Muscle of leg (tissue), 11 donors: Measurements from ENCODE around the gene KLHL15. TPM values are rescaled to one million over a fixed set of nuclear protein-coding genes. Genes with fewer than 3 reads are reported as not detected.

Source experiments
- DNase-seq: peaks from one replicate; pipeline ENCODE4 v3.0.0; 2013
- H3K27ac ChIP-seq: one replicate; pipeline ENCODE4 v1.5.1; 2013; ENCODE audit warnings: mild to moderate bottlenecking, low read length, control low read depth
- H3K27me3 ChIP-seq: one replicate; pipeline ENCODE4 v1.6.1; 2013; ENCODE audit warnings: low read length; ENCODE audit not compliant: control insufficient read depth, insufficient read depth
- H3K36me3 ChIP-seq: one replicate; pipeline ENCODE4 v1.6.1; 2013; ENCODE audit warnings: low read length; ENCODE audit not compliant: control insufficient read depth, insufficient read depth
- H3K4me1 ChIP-seq: one replicate; pipeline ENCODE4 v1.6.1; 2013; ENCODE audit warnings: low read length; ENCODE audit not compliant: control insufficient read depth, insufficient read depth
- H3K4me3 ChIP-seq: one replicate; pipeline ENCODE4 v1.5.1; 2013; ENCODE audit warnings: low read length, control low read depth
- H3K9me3 ChIP-seq: replicated peaks from 2 replicates; pipeline ENCODE4 v1.6.1; 2013; ENCODE audit warnings: low read depth, low read length; ENCODE audit not compliant: control insufficient read depth
- WGBS: methylation state at CpG from one replicate; pipeline ENCODE4 v1.1.5; 2013; ENCODE audit warnings: missing lambda C conversion rate; ENCODE audit not compliant: insufficient coverage; 5-methylcytosine and 5-hydroxymethylcytosine counted together
- polyA plus RNA-seq, 8 donors: library from polyadenylated mRNA; unstranded; fragments of 120-200 nt; gene quantifications; one replicate each; pipeline versions ENCODE4 v1.2.1 to v1.2.3, GENCODE V29; 2013; ENCODE audit warnings: inconsistent platforms in 1 of 8, low replicate concordance in 1 of 8; ENCODE audit not compliant: insufficient read length in 8 of 8, insufficient read depth in 1 of 8
- total RNA-seq: library from RNA; stranded (reverse); fragments of 120-200 nt; gene quantifications from one replicate; pipeline ENCODE4 v1.2.4, GENCODE V29; 2013

Gene KLHL15
- total and polyA plus RNA-seq, 9 donors, result 7.0 to 12.9 (median 10.1) TPM

DNA sequence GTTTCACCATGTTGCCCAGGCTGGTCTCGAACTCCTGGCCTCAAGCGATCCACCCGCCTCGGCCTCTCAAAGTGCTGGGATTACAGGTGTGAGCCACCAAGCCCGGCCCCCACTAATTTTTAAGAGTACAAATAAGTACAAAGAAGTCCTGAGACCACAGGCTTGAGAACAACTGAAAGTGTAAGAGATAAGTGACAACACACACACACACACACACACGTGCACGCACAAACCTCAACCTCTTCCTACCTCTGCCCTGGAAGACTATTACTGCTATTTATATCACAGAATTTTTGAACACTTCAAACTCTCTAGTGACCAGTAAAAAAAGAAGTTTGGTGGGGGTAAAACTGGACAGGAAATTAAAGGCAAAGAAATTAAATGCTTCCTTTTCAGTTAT, 7.5 kb downstream of the KLHL15 start:
- DNase-seq, result peak; percentile 15
- Histone ChIP-seq H3K9me3 (no peaks in the 10 kb centered on the region), H3K27ac (no peak overlapping the region), H3K27me3 (peaks cover 44% of the 10 kb centered on the region), H3K36me3 (no peaks in the 10 kb centered on the region), H3K4me3 (no peak overlapping the region), H3K4me1 (no peaks in the 10 kb centered on the region)
- WGBS, result no CpG with 5 or more reads among the region's 7 CpGs

DNA sequence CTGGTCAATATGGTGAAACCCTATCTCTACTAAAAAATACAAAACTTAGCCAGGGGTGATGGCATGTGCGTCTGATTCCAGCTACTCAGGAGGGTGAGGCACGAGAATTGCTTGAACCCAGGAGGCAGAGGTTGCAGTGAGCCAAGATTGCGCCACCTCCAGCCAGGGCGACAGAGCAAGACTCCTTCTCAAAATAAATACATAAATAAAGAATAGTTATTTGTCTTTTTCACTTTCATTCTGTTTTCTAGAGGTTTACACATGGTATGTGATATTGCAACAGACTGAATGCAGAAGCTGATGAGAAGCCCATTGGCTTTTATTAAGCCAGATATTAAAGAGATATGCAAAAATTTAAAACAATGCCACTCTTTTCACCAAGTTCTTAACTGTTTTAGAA, 8.2 kb downstream of the KLHL15 start:
- no CpG with 5 or more reads among the region's 4 CpGs for WGBS
- Histone ChIP-seq H3K4me1 (no peaks in the 10 kb centered on the region), H3K27ac (no peak overlapping the region), H3K27me3 (peaks cover 44% of the 10 kb centered on the region), H3K4me3 (no peak overlapping the region), H3K36me3 (no peaks in the 10 kb centered on the region), H3K9me3 (no peaks in the 10 kb centered on the region)
- no peak for DNase-seq

DNA sequence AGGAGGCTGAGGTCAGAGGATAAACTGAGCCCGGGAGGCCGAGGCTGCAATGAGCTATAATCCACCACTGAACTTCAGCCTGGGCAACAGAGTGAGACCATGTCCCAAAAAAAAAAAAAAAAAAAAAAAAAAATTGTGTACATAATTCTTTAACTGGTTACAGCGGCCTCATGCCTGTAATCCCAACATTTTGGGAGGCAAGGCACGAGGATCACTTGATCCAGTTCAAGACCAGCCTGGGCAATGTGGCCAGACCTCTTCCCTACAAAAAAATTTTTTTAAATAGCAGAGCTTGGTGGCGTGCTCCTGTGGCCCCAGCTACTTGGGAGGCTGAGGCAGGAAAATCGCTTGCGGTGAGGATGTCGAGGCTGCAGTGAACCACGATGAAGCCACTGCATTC, 9.3 kb downstream of the KLHL15 start:
- Histone ChIP-seq H3K4me1 (no peaks in the 10 kb centered on the region), H3K27ac (no peak overlapping the region), H3K36me3 (no peaks in the 10 kb centered on the region), H3K4me3 (no peak overlapping the region), H3K27me3 (peaks cover 48% of the 10 kb centered on the region), H3K9me3 (no peaks in the 10 kb centered on the region)
- 89% methylated on average over 2 of the region's 9 CpGs for WGBS
- no peak for DNase-seq

DNA sequence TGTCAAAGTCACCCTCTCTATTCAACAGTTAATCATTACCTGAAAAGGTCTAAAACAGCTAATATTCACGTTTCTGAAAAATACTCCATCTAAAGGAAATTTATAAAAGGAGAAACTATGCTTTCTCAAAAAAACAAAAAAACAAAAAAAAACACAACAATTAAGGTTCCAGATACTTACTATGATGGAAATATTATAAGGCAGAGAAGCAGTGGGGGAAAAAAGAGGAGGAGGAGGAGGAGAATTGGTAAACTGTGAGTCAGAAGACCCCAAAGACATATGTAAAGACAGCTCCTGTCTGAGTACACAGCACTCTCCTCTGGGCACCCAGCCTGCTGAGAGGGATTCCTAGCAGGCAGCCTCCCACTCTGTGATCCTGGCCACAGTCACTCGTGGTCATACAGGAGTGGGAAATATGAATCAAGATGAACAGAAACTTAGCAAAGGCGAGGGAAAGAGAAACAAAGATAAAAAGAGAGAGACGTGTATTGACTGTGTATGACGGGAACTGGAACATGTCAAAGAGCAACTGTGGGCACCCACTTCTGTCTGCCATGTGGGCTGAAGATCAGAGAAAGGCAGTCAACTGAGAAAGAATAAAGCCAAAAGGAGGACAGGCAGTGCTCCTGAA, 12.5 kb downstream of the KLHL15 start:
- H3K27ac ChIP-seq, result no peak overlapping the region

DNA sequence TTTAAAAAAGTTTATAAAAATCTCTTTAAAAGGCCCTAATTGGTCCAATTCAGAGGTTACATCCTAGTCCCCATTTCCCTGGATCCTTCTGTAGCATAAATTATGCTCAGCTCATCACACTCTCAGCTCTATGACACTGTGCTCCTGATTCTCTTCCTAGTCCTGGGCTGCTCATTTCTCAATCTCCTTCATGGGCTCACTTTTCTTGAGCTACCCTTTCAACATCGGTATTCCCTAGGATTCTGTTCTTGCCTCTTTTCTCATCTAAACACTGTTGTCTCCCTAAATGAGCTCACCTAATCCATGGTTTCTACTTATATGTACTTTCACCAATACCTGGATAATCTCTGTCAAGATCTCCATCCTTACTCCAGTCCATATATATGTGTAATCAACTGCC, 14.7 kb downstream of the KLHL15 start:
- Histone ChIP-seq H3K36me3 (no peaks in the 10 kb centered on the region), H3K27me3 (peaks cover 46% of the 10 kb centered on the region), H3K4me1 (no peaks in the 10 kb centered on the region), H3K27ac (no peak overlapping the region), H3K4me3 (no peak overlapping the region), H3K9me3 (no peaks in the 10 kb centered on the region)
- no peak for DNase-seq
- WGBS, result 100% methylated on average over 1 of the region's 1 CpG

More for the DNA sequence above, 12.5 kb downstream of the KLHL15 start:
- Histone ChIP-seq H3K4me3 (no peak overlapping the region), H3K9me3 (no peaks in the 10 kb centered on the region), H3K27me3 (peaks cover 53% of the 10 kb centered on the region), H3K36me3 (no peaks in the 10 kb centered on the region), H3K4me1 (no peaks in the 10 kb centered on the region)
- DNase-seq, result no peak
- WGBS, result 55% methylated on average over 4 of the region's 5 CpGs

DNA sequence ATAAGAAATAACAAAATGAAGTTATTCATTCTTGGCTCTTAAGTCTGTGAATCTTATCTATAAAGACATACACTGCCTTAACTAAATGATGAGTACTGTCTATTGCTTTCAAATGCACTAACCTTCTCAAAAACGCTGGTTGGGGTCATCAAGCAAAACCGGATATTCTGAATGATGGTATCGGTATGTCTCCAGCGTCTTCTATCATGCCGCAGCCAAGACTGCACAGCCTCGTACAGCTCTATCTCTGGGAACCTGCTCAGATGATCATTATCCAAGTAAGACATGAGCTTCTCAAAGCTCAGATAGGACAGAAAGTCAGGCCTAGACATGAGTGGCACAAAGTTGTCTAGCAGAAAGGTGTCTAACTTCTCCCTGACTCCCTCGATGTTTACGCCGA, 21.1 kb downstream of the KLHL15 start:
- H3K27me3 ChIP-seq, result peaks cover 39% of the 10 kb centered on the region

DNA sequence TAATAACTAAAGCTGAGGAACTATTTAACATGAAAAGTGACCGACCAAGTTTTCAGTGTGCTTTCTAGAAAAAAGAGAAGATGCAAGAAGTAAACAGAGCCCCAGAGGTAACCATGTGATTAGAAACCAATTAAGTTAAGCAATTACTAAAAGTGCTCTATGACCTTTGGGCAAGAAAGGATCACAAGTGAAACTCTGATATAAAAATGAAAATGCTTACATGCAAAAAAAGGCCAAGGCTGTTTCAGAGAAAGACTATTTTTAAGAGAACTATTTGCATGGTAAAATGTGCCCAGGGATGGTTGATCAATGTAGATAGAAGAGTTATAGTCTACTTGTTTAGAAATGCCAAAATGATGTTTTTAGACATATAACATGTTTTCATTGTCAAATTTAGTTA, 22.0 kb downstream of the KLHL15 start:
- DNase-seq, result no peak
- H3K36me3 ChIP-seq, result no peaks in the 10 kb centered on the region
- no peak overlapping the region for H3K4me3 ChIP-seq
- H3K27me3 ChIP-seq, result peaks cover 34% of the 10 kb centered on the region
- WGBS, result no CpG with 5 or more reads among the region's 1 CpG
- H3K27ac ChIP-seq, result no peak overlapping the region
- H3K4me1 ChIP-seq, result no peaks in the 10 kb centered on the region
- H3K9me3 ChIP-seq, result no peaks in the 10 kb centered on the region

More for the DNA sequence above, 21.1 kb downstream of the KLHL15 start:
- Histone ChIP-seq H3K27ac (no peak overlapping the region), H3K4me1 (no peaks in the 10 kb centered on the region), H3K4me3 (no peak overlapping the region), H3K36me3 (no peaks in the 10 kb centered on the region), H3K9me3 (no peaks in the 10 kb centered on the region)
- WGBS, result 92% methylated on average over 9 of the region's 9 CpGs
- no peak for DNase-seq

DNA sequence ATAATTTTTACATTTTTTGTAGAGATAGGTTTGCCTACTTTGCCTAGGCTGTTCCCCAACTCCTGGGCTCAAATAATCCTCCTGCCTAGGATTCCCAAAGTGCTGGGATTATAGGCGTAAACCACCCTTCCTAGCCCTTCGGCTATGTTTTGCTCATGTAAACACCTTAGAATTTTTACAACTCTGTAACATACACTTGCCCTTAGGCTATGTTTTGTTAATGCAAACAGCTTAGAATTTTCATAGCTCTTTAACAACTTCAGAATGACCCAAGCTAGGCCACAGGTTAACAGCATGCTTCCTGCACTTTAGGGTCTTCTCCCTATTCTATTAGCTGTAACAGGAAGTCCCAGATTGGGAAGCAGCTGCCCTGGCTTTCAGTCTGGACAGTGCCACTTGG, 24.2 kb downstream of the KLHL15 start:
- Histone ChIP-seq H3K4me1 (no peaks in the 10 kb centered on the region), H3K36me3 (no peaks in the 10 kb centered on the region), H3K9me3 (no peaks in the 10 kb centered on the region), H3K27me3 (peaks cover 24% of the 10 kb centered on the region), H3K4me3 (no peak overlapping the region), H3K27ac (no peak overlapping the region)
- DNase-seq, result no peak
- WGBS, result 70% methylated on average over 2 of the region's 2 CpGs

DNA sequence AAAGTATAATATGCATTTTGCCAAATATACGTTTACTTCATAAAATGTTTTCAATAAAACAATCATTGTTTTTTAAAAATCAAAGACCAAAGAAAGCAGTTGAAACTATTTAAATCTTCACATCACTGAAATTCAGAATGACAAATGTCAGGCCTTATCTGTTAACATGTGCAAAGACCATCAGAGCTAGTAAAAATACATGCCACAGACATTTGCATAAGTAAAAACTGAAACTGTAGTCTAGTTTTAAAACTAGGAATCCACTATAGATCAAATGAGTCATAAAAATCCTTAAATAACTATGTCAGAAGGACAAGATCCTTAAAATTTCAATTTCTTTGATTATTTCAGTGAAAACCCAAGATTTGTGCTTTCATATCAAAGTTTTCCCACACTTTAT, 24.8 kb downstream of the KLHL15 start:
- WGBS, result no CpG with 5 or more reads among the region's 1 CpG
- no peak for DNase-seq
- Histone ChIP-seq H3K9me3 (no peaks in the 10 kb centered on the region), H3K27me3 (peaks cover 23% of the 10 kb centered on the region), H3K4me1 (no peaks in the 10 kb centered on the region), H3K36me3 (no peaks in the 10 kb centered on the region), H3K27ac (no peak overlapping the region), H3K4me3 (no peak overlapping the region)

DNA sequence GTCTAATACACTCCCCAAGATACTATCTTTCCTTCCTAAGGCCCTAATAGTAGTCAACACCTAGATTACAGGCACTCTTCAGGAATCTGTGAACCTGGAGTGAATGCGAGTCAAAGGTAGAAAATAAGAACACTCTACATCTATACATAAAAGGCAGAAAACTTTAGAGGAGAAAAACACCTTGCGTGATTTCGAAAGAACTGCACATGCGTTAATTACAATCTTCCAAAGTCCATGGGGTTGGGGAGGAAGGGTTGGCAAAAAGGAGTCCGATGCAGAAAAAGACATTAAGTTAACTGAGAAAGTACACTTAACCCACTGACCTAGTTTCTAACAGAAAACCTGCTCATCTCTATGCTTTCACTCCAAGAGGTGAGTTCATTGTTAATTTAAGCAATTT, 27.3 kb downstream of the KLHL15 start:
- H3K9me3 ChIP-seq, result no peaks in the 10 kb centered on the region
- H3K36me3 ChIP-seq, result no peaks in the 10 kb centered on the region
- no CpG with 5 or more reads among the region's 5 CpGs for WGBS
- peaks cover 25% of the 10 kb centered on the region for H3K27me3 ChIP-seq
- H3K27ac ChIP-seq, result no peak overlapping the region
- H3K4me3 ChIP-seq, result no peak overlapping the region
- H3K4me1 ChIP-seq, result no peaks in the 10 kb centered on the region
- DNase-seq, result no peak
